ENCODE results near the gene EHMT1.
"Not testable (repeated sequence)": the region's sequence is repeated elsewhere in the genome, so short reads cannot be mapped to it uniquely, and the experiment has no call there.

The EHMT1 gene

GRCh38 chr9:137836151-137836830 lies 217.5 kb downstream of the EHMT1 start:
- DNase-seq, result no peak

- no peak for DNase-seq
These were observed 218.0 kb downstream of the EHMT1 start for GRCh38 chr9:137836831-137837241.

- DNase-seq, result no peak
These were observed 218.8 kb downstream of the EHMT1 start for GRCh38 chr9:137837345-137838278.

- DNase-seq, result no peak
These were observed 219.8 kb downstream of the EHMT1 start for GRCh38 chr9:137838576-137838975.

- DNase-seq, result no peak
These were observed 224.6 kb downstream of the EHMT1 start for GRCh38 chr9:137843355-137843754.

GRCh38 chr9:137851516-137852267 lies 232.9 kb downstream of the EHMT1 start:
- DNase-seq, result no peak

- no peak for DNase-seq
These were observed 234.7 kb downstream of the EHMT1 start for GRCh38 chr9:137853392-137853995.

- no peak for DNase-seq
These were observed 241.6 kb downstream of the EHMT1 start for GRCh38 chr9:137860361-137860760.

- no peak for DNase-seq
These were observed 246.9 kb downstream of the EHMT1 start for GRCh38 chr9:137865581-137866145.

- no peak for DNase-seq
These were observed 247.7 kb downstream of the EHMT1 start for GRCh38 chr9:137866226-137867141.

- DNase-seq, result no peak
These were observed 251.6 kb downstream of the EHMT1 start for GRCh38 chr9:137870432-137870831.

GRCh38 chr9:137872296-137872695 lies 253.5 kb downstream of the EHMT1 start:
- no peak for DNase-seq

GRCh38 chr9:137873408-137873807 lies 254.6 kb downstream of the EHMT1 start:
- no peak for DNase-seq

- DNase-seq, result no peak
These were observed 255.1 kb downstream of the EHMT1 start for GRCh38 chr9:137873858-137874362.

- no peak for DNase-seq
These were observed 256.5 kb downstream of the EHMT1 start for GRCh38 chr9:137875354-137875753.

- DNase-seq, result no peak
These were observed 257.0 kb downstream of the EHMT1 start for GRCh38 chr9:137875846-137876245.

- no peak for DNase-seq
These were observed 257.5 kb downstream of the EHMT1 start for GRCh38 chr9:137876269-137876668.

- no peak for DNase-seq
These were observed 258.1 kb downstream of the EHMT1 start for GRCh38 chr9:137876781-137877386.

GRCh38 chr9:137877506-137878122 lies 258.8 kb downstream of the EHMT1 start, which contains the start of gene CACNA1B:
Gene CACNA1B (plus strand): TSS chr9:137877782. CDS start chr9:137877934, 152 bp downstream.
- DNase-seq, result not testable (repeated sequence)
